Endometrium (tissue), 2 donors: ENCODE measurements around the gene DGKG.

Experiments used
- FAIRE-seq: peaks from 2 replicates; lab custom pipeline; 2012; peaks lifted over from hg19 to GRCh38; lab: Jason Lieb, UNC
- donor health status: control.
- donor health status: control.

The DGKG gene

GRCh38 chr3:186107215-186108105 lies 254.6 kb downstream of the DGKG start:
- FAIRE-seq, result no peak

GRCh38 chr3:186105543-186105942 lies 256.5 kb downstream of the DGKG start:
- no peak for FAIRE-seq

GRCh38 chr3:186102687-186103086 lies 259.3 kb downstream of the DGKG start:
- no peak for FAIRE-seq

DNA sequence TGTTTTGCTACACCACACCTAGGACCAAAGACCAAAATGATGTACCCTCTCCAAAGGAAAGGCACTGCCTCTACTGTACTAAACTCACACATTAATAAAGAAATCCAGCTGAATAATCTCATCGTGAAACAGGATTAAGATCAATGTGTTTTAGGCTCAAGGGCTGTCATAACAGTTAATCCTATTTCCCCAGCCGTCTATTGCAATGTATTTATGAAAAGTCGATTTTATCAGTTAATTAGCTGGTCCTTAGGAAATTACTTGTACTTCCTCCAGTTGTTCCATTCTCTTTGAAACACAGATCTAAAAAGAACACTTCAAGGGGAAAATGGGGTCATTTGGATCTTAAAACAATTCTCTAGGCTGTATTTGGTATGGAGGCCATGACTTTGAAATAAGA lies 261.6 kb downstream of the DGKG start:
- no peak for FAIRE-seq

- FAIRE-seq, result no peak
These were observed 262.9 kb downstream of the DGKG start for GRCh38 chr3:186099178-186099577.

- no peak for FAIRE-seq
These were observed 263.3 kb downstream of the DGKG start for GRCh38 chr3:186098740-186099139.

DNA sequence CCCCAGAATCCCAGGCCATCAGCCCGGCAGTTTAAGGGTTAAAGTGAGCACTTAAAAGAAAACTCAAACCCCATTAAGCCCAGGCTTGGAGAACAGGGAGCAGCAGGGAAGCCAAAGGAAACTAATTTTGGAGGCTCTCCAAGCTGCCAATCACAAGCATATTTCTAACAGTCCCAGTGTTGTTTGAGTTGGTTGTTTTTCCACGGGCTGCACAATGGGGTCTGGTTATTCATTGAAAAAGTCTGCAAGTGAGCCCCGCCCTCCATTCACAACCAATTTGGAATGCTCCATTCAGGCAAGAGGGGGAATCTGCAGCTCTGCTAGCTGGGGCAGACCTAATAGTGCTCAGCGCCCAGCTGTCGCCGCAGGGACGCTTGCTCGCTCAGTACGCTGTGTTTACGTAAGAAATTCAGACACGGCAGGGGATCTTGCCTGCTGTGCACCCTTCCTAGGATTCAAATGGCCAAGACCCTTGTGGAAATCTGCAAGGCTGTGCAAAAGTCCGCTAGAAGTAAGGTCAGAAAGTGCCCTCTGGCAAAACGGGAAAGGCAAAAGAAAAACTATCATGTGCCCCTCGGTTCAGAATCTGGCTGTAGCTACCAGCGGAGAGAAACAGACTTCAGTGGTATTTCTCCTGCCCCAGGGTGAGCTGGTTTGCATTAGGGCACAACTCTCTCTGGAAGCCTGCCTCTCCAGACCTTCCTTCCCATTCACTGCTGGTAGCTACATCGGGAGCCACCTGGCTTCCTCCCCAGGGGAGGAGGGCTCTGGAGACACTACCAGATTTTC lies 264.2 kb downstream of the DGKG start:
- no peak for FAIRE-seq

- FAIRE-seq, result no peak
These were observed 264.7 kb downstream of the DGKG start for GRCh38 chr3:186097317-186097662.
